ENCODE measurements around the gene NUMA1. TPM values are rescaled to one million over a fixed set of nuclear protein-coding genes. Genes with fewer than 3 reads are reported as not detected.

Gene NUMA1
- total RNA-seq, 1 experiment from 2014 or later, result 267 TPM

GRCh38 chr11:72083414-72083813 lies 3.1 kb upstream of the NUMA1 start:
- BruUV-seq (replicated peaks), result no TSS peak
- no peak for TF ChIP-seq CTCF (conservative IDR thresholded peaks at IDR 0.05)
- TF ChIP-seq EZH2 (IDR thresholded peaks at IDR 0.05; ENCODE audit: low read depth), result no peak
- Histone ChIP-seq H3K9me3 (ENCODE audit: insufficient read depth, low read depth) (no peaks in the 10 kb centered on the region), H3F3A (ENCODE audit: insufficient read depth, low read depth) (peaks cover 36% of the 10 kb centered on the region), H3K27ac (no peak overlapping the region), H4K20me1 (ENCODE audit: insufficient read depth) (no peaks in the 10 kb centered on the region), H3K79me2 (ENCODE audit: low read depth) (peaks cover 16% of the 10 kb centered on the region), H2AFZ (no peak overlapping the region), H3K27me3 (ENCODE audit: insufficient read depth, low read depth) (no peaks in the 10 kb centered on the region), H3K36me3 (ENCODE audit: low read depth) (no peaks in the 10 kb centered on the region), H3K9me2 (ENCODE audit: insufficient read depth) (no peaks in the 10 kb centered on the region), H3K4me3 (no peak overlapping the region), H3K4me1 (replicated peaks; ENCODE audit: insufficient read depth) (peaks cover 27% of the 10 kb centered on the region), H3K4me2 (no peak overlapping the region)
- DNase-seq, result no peak
- CTCF ChIA-PET, result no interaction called here
- intact Hi-C loops (cut with micrococcal nuclease; ENCODE audit: unreplicated experiment), result loop anchor here (5.0 kb wide), 2 partner anchors 139 to 156 kb away; partner anchors contain the start of genes INPPL1, RNF121 and XNDC1N
- POLR2A ChIA-PET (ENCODE audit: unreplicated experiment), result interaction anchor here (0.6 kb wide), 1 partner anchor 156 kb away, joined by 5 read pairs; no protein-coding TSS in a partner anchor

- BruUV-seq (replicated peaks), result no TSS peak
- Histone ChIP-seq H3F3A (ENCODE audit: insufficient read depth, low read depth) (peaks cover 36% of the 10 kb centered on the region), H3K79me2 (ENCODE audit: low read depth) (peaks cover 31% of the 10 kb centered on the region), H3K36me3 (ENCODE audit: low read depth) (no peaks in the 10 kb centered on the region), H3K9me3 (ENCODE audit: insufficient read depth, low read depth) (no peaks in the 10 kb centered on the region), H3K4me2 (peak overlapping the region; percentile 78), H3K9me2 (ENCODE audit: insufficient read depth) (no peaks in the 10 kb centered on the region), H3K4me1 (replicated peaks; ENCODE audit: insufficient read depth) (peaks cover 39% of the 10 kb centered on the region), H3K27me3 (ENCODE audit: insufficient read depth, low read depth) (no peaks in the 10 kb centered on the region), H3K4me3 (peak overlapping the region; percentile 59; the same call in 1 of the 2 replicates), H3K27ac (peak overlapping the region; percentile 62), H2AFZ (0 out of 2 replicates have a peak overlapping the region, but pooled peaks have one; percentile 37), H4K20me1 (ENCODE audit: insufficient read depth) (0 out of 2 replicates have a peak, but pooled peaks cover 3% of the 10 kb centered on the region)
- POLR2A ChIA-PET (ENCODE audit: unreplicated experiment), result interaction anchor here (0.5 to 1.0 kb wide), 6 partner anchors 12 to 1557 kb away, joined by 3 to 6 read pairs (median 3); no protein-coding TSS in a partner anchor
- intact Hi-C loops (cut with micrococcal nuclease; ENCODE audit: unreplicated experiment), result loop anchor here (5.0 kb wide), 2 partner anchors 140 to 155 kb away; partner anchors contain the start of genes INPPL1, RNF121 and XNDC1N
- TF ChIP-seq CTCF (conservative IDR thresholded peaks at IDR 0.05) (no peak), EZH2 (IDR thresholded peaks at IDR 0.05; ENCODE audit: low read depth) (no peak)
- peak; percentile 20 to 91 for DNase-seq
- CTCF ChIA-PET, result interaction anchor here (0.5 to 1.1 kb wide), 2 partner anchors 57 to 100 kb away, joined by 3 to 4 read pairs; no protein-coding TSS in a partner anchor
Observed at GRCh38 chr11:72081821-72082453, 1.6 kb upstream of the NUMA1 start.

- no peaks in the 10 kb centered on the region for H3K27me3 ChIP-seq (ENCODE audit: insufficient read depth, low read depth)
- no peak for DNase-seq
- H3K4me2 ChIP-seq, result peak overlapping the region; percentile 78
- BruUV-seq (replicated peaks), result TSS peak; percentile 72
- H3K9me2 ChIP-seq (ENCODE audit: insufficient read depth), result no peaks in the 10 kb centered on the region
- H3K36me3 ChIP-seq (ENCODE audit: low read depth), result no peaks in the 10 kb centered on the region
- peaks cover 41% of the 10 kb centered on the region for H3K4me1 ChIP-seq (replicated peaks; ENCODE audit: insufficient read depth)
- H3K4me3 ChIP-seq, result peak overlapping the region; percentile 59
- peak overlapping the region; percentile 62 for H3K27ac ChIP-seq
- ChIA-PET CTCF (no interaction called here), POLR2A (ENCODE audit: unreplicated experiment) (interaction anchor here (0.5 to 1.0 kb wide), 6 partner anchors 11 to 335 kb away, joined by 3 to 6 read pairs (median 3); no protein-coding TSS in a partner anchor)
- peaks cover 36% of the 10 kb centered on the region for H3F3A ChIP-seq (ENCODE audit: insufficient read depth, low read depth)
- TF ChIP-seq EZH2 (IDR thresholded peaks at IDR 0.05; ENCODE audit: low read depth) (no peak), CTCF (conservative IDR thresholded peaks at IDR 0.05) (no peak)
- H3K9me3 ChIP-seq (ENCODE audit: insufficient read depth, low read depth), result no peaks in the 10 kb centered on the region
- H3K79me2 ChIP-seq (ENCODE audit: low read depth), result peaks cover 38% of the 10 kb centered on the region
- H4K20me1 ChIP-seq (ENCODE audit: insufficient read depth), result 0 out of 2 replicates have a peak, but pooled peaks cover 3% of the 10 kb centered on the region
- intact Hi-C loops (cut with micrococcal nuclease; ENCODE audit: unreplicated experiment), result loop anchor here (5.0 kb wide), 2 partner anchors 141 to 154 kb away; partner anchors contain the start of genes INPPL1, RNF121 and XNDC1N
- H2AFZ ChIP-seq, result peak overlapping the region; percentile 89
Observed at GRCh38 chr11:72081184-72081644, 872 bp upstream of the NUMA1 start.

All from PC-9 (cell line).